DMS153 (cell line): ENCODE data around the gene ATL2.
"Not testable (repeated sequence)": the region's sequence is repeated elsewhere in the genome, so short reads cannot be mapped to it uniquely, and the experiment has no call there.

Experiments used
- DNase-seq: peaks from one replicate; lab custom pipeline; 2025; lab: John Stamatoyannopoulos, UW

Gene ATL2

GRCh38 chr2:38377050-38377828 is at the start of gene ATL2:
Gene ATL2 (minus strand): TSS chr2:38377273. CDS start chr2:38377260, 13 bp downstream.
- DNase-seq = peak; percentile 85

GRCh38 chr2:38423763-38424162 is 46.7 kb upstream of the ATL2 start:
- no peak for DNase-seq

- DNase-seq = no peak
Observed at GRCh38 chr2:38421274-38422056, 44.4 kb upstream of the ATL2 start.

- DNase-seq = no peak
Observed at GRCh38 chr2:38419499-38419898, 42.4 kb upstream of the ATL2 start.

- DNase-seq = no peak
Observed at GRCh38 chr2:38418735-38419134, 41.7 kb upstream of the ATL2 start.

GRCh38 chr2:38417745-38418689 is 40.9 kb upstream of the ATL2 start:
- DNase-seq = no peak

GRCh38 chr2:38416296-38417036 is 39.4 kb upstream of the ATL2 start:
- no peak for DNase-seq

- DNase-seq = no peak
Observed at GRCh38 chr2:38415728-38416291, 38.7 kb upstream of the ATL2 start.

- DNase-seq = no peak
Observed at GRCh38 chr2:38415023-38415422, 38.0 kb upstream of the ATL2 start.

- DNase-seq = not testable (repeated sequence)
Observed at GRCh38 chr2:38412235-38412871, 35.3 kb upstream of the ATL2 start.

GRCh38 chr2:38409156-38410102 is 32.4 kb upstream of the ATL2 start:
- no peak for DNase-seq

- DNase-seq = no peak
Observed at GRCh38 chr2:38407111-38407682, 30.1 kb upstream of the ATL2 start.

GRCh38 chr2:38406597-38407110 is 29.6 kb upstream of the ATL2 start:
- no peak for DNase-seq

GRCh38 chr2:38405917-38406596 is 29.0 kb upstream of the ATL2 start:
- no peak for DNase-seq

- no peak for DNase-seq
Observed at GRCh38 chr2:38400513-38400912, 23.4 kb upstream of the ATL2 start.

- no peak for DNase-seq
Observed at GRCh38 chr2:38398739-38399138, 21.7 kb upstream of the ATL2 start.

- no peak for DNase-seq
Observed at GRCh38 chr2:38394903-38395341, 17.8 kb upstream of the ATL2 start.

GRCh38 chr2:38394041-38394440 is 17.0 kb upstream of the ATL2 start:
- DNase-seq = no peak
